Breast epithelium (tissue), 3 donors: ENCODE data around the gene PCGF1.

Experiments
- CTCF ChIP-seq, 3 donors: fragments of 450-650 bp; IDR thresholded peaks; one replicate each; pipeline ENCODE4 v1.5.1; 2016 to 2017; ENCODE audit warnings: antibody characterized with exemption in 3 of 3, mild to moderate bottlenecking in 3 of 3, moderate library complexity in 3 of 3
- POLR2A ChIP-seq: fragments of 450-650 bp; IDR thresholded peaks from one replicate; pipeline ENCODE4 v1.6.1; 2016; ENCODE audit warnings: antibody characterized with exemption, mild to moderate bottlenecking, moderate library complexity
- POLR2AphosphoS5 ChIP-seq, 3 donors: sonication (generic); formaldehyde crosslinking; IDR thresholded peaks; one replicate each; pipeline ENCODE4 v1.6.1; 2017; ENCODE audit warnings: antibody characterized with exemption in 3 of 3

DNA sequence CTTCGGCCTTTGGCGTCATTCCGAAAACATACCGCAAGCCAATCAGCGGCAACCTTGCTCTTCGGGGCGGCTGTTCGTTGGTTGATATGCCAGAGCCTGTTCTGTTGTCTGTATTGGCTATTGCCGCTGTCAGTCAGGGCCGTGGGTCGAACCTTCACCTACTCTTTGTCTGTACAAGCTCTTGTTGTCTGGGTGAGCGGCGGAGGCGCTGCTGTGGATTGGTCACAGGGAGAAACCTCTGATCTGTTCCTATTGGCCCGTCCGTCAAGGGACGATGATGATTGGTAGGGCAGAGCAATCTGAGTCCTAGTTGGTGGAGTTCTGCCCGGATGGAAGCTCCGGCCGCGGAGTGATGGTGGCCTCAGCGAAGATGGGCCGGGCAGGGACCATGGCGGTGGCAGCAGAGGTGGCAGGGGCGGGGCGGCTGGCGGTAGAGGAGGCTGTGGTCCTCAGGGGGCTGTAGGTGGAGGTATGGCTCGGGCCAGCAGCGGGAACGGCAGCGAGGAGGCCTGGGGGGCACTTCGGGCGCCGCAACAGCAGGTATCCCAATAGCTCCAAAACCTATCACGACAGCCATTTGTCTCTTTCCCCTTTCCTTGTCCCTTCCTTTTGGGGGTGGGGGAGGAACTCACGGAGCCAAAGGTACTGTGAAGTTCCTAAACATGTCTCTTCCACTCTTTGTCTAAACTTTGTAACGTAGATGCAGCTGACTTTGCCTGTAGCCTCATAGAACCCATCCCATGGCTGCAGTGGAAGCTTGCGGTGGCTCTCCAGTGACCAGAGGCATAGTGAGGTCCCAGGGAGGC lies 49.2 kb downstream of the PCGF1 start, which contains the start of gene WBP1:
- TF ChIP-seq CTCF (IDR thresholded peaks at IDR 0.05) (no peak), POLR2AphosphoS5 (IDR thresholded peaks at IDR 0.05) (peak in 2 of 3 donors; percentile 30 to 45), POLR2A (peak; percentile 11)
